Gastroesophageal sphincter (tissue), 4 donors: Measurements from ENCODE around the gene TSHZ2. TPM values are rescaled to one million over a fixed set of nuclear protein-coding genes. Genes with fewer than 3 reads are reported as not detected.

Source experiments
- ATAC-seq: fragments of 150-250 bp; one replicate; pipeline ENCODE4 v1.9.1; 2016; ENCODE audit warnings: mild to moderate bottlenecking, moderate library complexity
- H3K27ac ChIP-seq, 4 donors: fragments of 200-600 bp; sonication (generic) in 3 of 4; 1 replicate in 3 of 4; 2 replicates in 1 of 4; pipeline ENCODE4 v1.5.1; 2016 to 2019
- H3K27me3 ChIP-seq: fragments of 200-600 bp; sonication (generic); one replicate; pipeline ENCODE4 v1.5.1; 2019
- H3K36me3 ChIP-seq, 2 donors: fragments of 200-600 bp; sonication (generic); one replicate each; pipeline ENCODE4 v1.5.1; 2019; ENCODE audit warnings: control low read depth in 1 of 2
- H3K4me1 ChIP-seq, 3 donors: fragments of 200-600 bp; sonication (generic); 1 replicate in 2 of 3; 2 replicates in 1 of 3; pipeline ENCODE4 v1.5.1; 2016 to 2019; ENCODE audit warnings: control low read depth in 2 of 3
- H3K4me3 ChIP-seq, 2 donors: fragments of 200-600 bp; sonication (generic); one replicate each; pipeline ENCODE4 v1.5.1; 2019; ENCODE audit warnings: mild to moderate bottlenecking in 1 of 2, moderate library complexity in 1 of 2
- H3K9me3 ChIP-seq, 3 donors: fragments of 200-600 bp; sonication (generic); one replicate each; pipeline ENCODE4 v1.5.1; 2017 to 2019; ENCODE audit warnings: control low read depth in 2 of 3
- CTCF ChIP-seq, 4 experiments: fragments of 200-600 bp in 2 of 4; fragments of 450-650 bp in 2 of 4; sonication (generic) in 1 of 4; IDR thresholded peaks; one replicate each; pipeline ENCODE4 v1.5.1; 2017 to 2019; ENCODE audit warnings: antibody characterized with exemption in 4 of 4, mild to moderate bottlenecking in 2 of 4, moderate library complexity in 2 of 4
- EP300 ChIP-seq: sonication (generic); formaldehyde crosslinking; IDR thresholded peaks from one replicate; pipeline ENCODE4 v1.6.1; 2017; ENCODE audit warnings: antibody characterized with exemption, mild to moderate bottlenecking
- POLR2A ChIP-seq, 2 donors: fragments of 450-650 bp; IDR thresholded peaks; one replicate each; pipeline ENCODE4 v1.6.1; 2017; ENCODE audit warnings: antibody characterized with exemption in 2 of 2, mild to moderate bottlenecking in 2 of 2, moderate library complexity in 1 of 2
- POLR2AphosphoS5 ChIP-seq: sonication (generic); formaldehyde crosslinking; IDR thresholded peaks from one replicate; pipeline ENCODE4 v1.6.1; 2017; ENCODE audit warnings: antibody characterized with exemption
- WGBS, 2 donors: methylation state at CpG; one replicate each; pipeline ENCODE4 v1.1.5; 2018; ENCODE audit warnings: low coverage in 1 of 2; 5-methylcytosine and 5-hydroxymethylcytosine counted together
- total RNA-seq, 4 donors: library from RNA; depleted of rRNA; stranded (reverse); fragments of >200 nt; gene quantifications; one replicate each; pipeline ENCODE4 v1.1.0, GENCODE V29; 2016

The TSHZ2 gene
- total RNA-seq, 4 donors from 2014 or later, result 9.9 to 21.3 (median 12.2) TPM

DNA sequence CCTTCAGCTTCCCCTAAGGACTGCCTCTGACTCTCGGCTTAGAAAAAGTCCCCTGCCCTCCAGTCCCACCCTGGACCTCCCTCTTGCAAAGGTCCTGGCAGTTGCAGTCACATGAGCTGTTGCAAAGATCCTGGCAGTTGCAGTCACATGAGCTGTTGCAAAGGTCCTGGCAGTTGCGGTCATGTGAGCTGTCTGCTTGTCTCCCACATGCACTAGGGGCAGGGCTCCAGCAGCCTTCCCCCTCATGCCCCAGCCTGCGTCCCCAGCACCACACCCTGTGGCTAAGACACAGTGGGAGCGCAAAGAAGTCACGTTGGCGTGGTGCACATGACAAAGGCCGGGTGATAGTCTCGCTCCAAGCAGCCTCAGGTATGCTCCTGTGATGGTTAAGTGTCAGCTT lies 538.5 kb downstream of the TSHZ2 start:
- no peak overlapping the region for H3K27ac ChIP-seq
- H3K27me3 ChIP-seq, result no peaks in the 10 kb centered on the region
- TF ChIP-seq CTCF (IDR thresholded peaks at IDR 0.05), result no peak
- TF ChIP-seq EP300, result no peak
- TF ChIP-seq POLR2A (IDR thresholded peaks at IDR 0.05), result no peak
- TF ChIP-seq POLR2AphosphoS5, result no peak
- WGBS, 2 donors, result 100% methylated on average over 1 of the region's 8 CpGs; no CpG with 5 or more reads in 1 of the 2 donors
- H3K9me3 ChIP-seq, result no peaks in the 10 kb centered on the region
- ATAC-seq, result no peak
- H3K4me1 ChIP-seq, result no peaks in the 10 kb centered on the region
- no peaks in the 10 kb centered on the region for H3K36me3 ChIP-seq
- no peak overlapping the region for H3K4me3 ChIP-seq

GRCh38 chr20:53512076-53512475 lies 539.9 kb downstream of the TSHZ2 start:
- no peak for TF ChIP-seq POLR2AphosphoS5
- no peak for TF ChIP-seq POLR2A (IDR thresholded peaks at IDR 0.05)
- TF ChIP-seq CTCF (IDR thresholded peaks at IDR 0.05), result no peak
- TF ChIP-seq EP300, result no peak
- Histone ChIP-seq H3K27me3 (no peaks in the 10 kb centered on the region), H3K4me3 (no peak overlapping the region), H3K27ac (no peak overlapping the region), H3K9me3 (no peaks in the 10 kb centered on the region), H3K36me3 (no peaks in the 10 kb centered on the region), H3K4me1 (no peaks in the 10 kb centered on the region)
- ATAC-seq, result no peak
- WGBS, 2 donors, result 76 to 79% methylated on average over 3 to 9 of the region's 9 CpGs

DNA sequence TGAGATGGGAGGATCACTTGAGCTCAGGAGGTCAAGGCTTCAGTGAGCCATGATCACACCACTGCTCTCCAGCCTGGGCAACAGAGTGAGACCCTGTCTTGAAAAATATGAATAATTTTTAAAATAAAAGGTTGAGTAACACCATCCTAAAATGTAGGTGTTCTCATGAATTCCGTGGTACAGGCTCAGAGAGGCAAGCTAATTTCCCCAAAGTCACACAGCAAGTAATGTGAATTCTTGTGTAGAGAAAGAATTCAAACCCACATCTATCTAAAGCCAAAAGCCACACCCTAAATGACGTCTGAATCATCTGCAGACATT lies 541.0 kb downstream of the TSHZ2 start:
- no peak for ATAC-seq
- Histone ChIP-seq H3K4me1 (no peaks in the 10 kb centered on the region), H3K27me3 (no peaks in the 10 kb centered on the region), H3K27ac (no peak overlapping the region), H3K9me3 (no peaks in the 10 kb centered on the region), H3K36me3 (no peaks in the 10 kb centered on the region), H3K4me3 (no peak overlapping the region)
- TF ChIP-seq POLR2AphosphoS5, result no peak
- TF ChIP-seq EP300, result no peak
- no peak for TF ChIP-seq CTCF (IDR thresholded peaks at IDR 0.05)
- no peak for TF ChIP-seq POLR2A (IDR thresholded peaks at IDR 0.05)
- WGBS, 2 donors, result 57 to 77% methylated on average over 2 of the region's 2 CpGs

GRCh38 chr20:53513489-53514298 lies 541.5 kb downstream of the TSHZ2 start:
- Histone ChIP-seq H3K27ac (no peak overlapping the region), H3K4me1 (no peaks in the 10 kb centered on the region), H3K9me3 (no peaks in the 10 kb centered on the region), H3K36me3 (no peaks in the 10 kb centered on the region), H3K4me3 (no peak overlapping the region), H3K27me3 (no peaks in the 10 kb centered on the region)
- WGBS, 2 donors, result 80 to 93% methylated on average over 1 to 14 of the region's 18 CpGs
- TF ChIP-seq POLR2AphosphoS5 (no peak), POLR2A (IDR thresholded peaks at IDR 0.05) (no peak), EP300 (no peak), CTCF (IDR thresholded peaks at IDR 0.05) (no peak)
- no peak for ATAC-seq

GRCh38 chr20:53515749-53516148 lies 543.6 kb downstream of the TSHZ2 start:
- no peak overlapping the region for H3K27ac ChIP-seq
- H3K4me3 ChIP-seq, result no peak overlapping the region
- 69 to 85% methylated on average over 4 of the region's 4 CpGs for WGBS, 2 donors
- TF ChIP-seq EP300 (no peak), CTCF (IDR thresholded peaks at IDR 0.05) (no peak), POLR2AphosphoS5 (no peak), POLR2A (IDR thresholded peaks at IDR 0.05) (no peak)
- H3K36me3 ChIP-seq, result no peaks in the 10 kb centered on the region
- no peak for ATAC-seq
- no peaks in the 10 kb centered on the region for H3K27me3 ChIP-seq
- no peaks in the 10 kb centered on the region for H3K4me1 ChIP-seq
- no peaks in the 10 kb centered on the region for H3K9me3 ChIP-seq
